Activated CD8-positive, alpha-beta memory T cell treated with anti-CD3 and anti-CD28 coated beads, Interleukin-2, amount 50 U/mL, for 24 hours (primary cell): ENCODE data around the gene PALS2.

Experiments
- DNase-seq: peaks from one replicate; pipeline ENCODE4 v3.0.0-alpha.2; 2020; ENCODE audit errors: extremely low read depth

The PALS2 gene

GRCh38 chr7:24572997-24573553, at the start of gene PALS2:
PALS2 (plus strand) TSS chr7:24573452; CDS start chr7:24623668, 50,216 bp downstream.
- no peak for DNase-seq

- no peak for DNase-seq
Observed at GRCh38 chr7:24531255-24531654, 42.0 kb upstream of the PALS2 start.

- no peak for DNase-seq
Observed at GRCh38 chr7:24536682-24537081, 36.6 kb upstream of the PALS2 start.

- DNase-seq: no peak
Observed at GRCh38 chr7:24540956-24541355, 32.3 kb upstream of the PALS2 start.

- DNase-seq: no peak
Observed at GRCh38 chr7:24545215-24545614, 28.0 kb upstream of the PALS2 start.

GRCh38 chr7:24548390-24548789, 24.9 kb upstream of the PALS2 start:
- no peak for DNase-seq

- no peak for DNase-seq
Observed at GRCh38 chr7:24549991-24550390, 23.3 kb upstream of the PALS2 start.

- no peak for DNase-seq
Observed at GRCh38 chr7:24555184-24555583, 18.1 kb upstream of the PALS2 start.

- no peak for DNase-seq
Observed at GRCh38 chr7:24555719-24556118, 17.5 kb upstream of the PALS2 start.

- no peak for DNase-seq
Observed at GRCh38 chr7:24560772-24561171, 12.5 kb upstream of the PALS2 start.

- DNase-seq: no peak
Observed at GRCh38 chr7:24566274-24566673, 7.0 kb upstream of the PALS2 start.

GRCh38 chr7:24570983-24571382, 2.3 kb upstream of the PALS2 start:
- no peak for DNase-seq

- no peak for DNase-seq
Observed at GRCh38 chr7:24572016-24572392, 1.2 kb upstream of the PALS2 start.

- no peak for DNase-seq
Observed at GRCh38 chr7:24572393-24572996, 757 bp upstream of the PALS2 start.

- DNase-seq: no peak
Observed at GRCh38 chr7:24573554-24574338, 494 bp downstream of the PALS2 start.

GRCh38 chr7:24574386-24574785, 1.1 kb downstream of the PALS2 start:
- no peak for DNase-seq

GRCh38 chr7:24574950-24575349, 1.7 kb downstream of the PALS2 start:
- DNase-seq: no peak

- DNase-seq: no peak
Observed at GRCh38 chr7:24576171-24577025, 3.1 kb downstream of the PALS2 start.

GRCh38 chr7:24578052-24578451, 4.8 kb downstream of the PALS2 start:
- DNase-seq: no peak

GRCh38 chr7:24580283-24580946, 7.2 kb downstream of the PALS2 start:
- DNase-seq: no peak

GRCh38 chr7:24582166-24582565, 8.9 kb downstream of the PALS2 start:
- no peak for DNase-seq

GRCh38 chr7:24587853-24588252, 14.6 kb downstream of the PALS2 start:
- DNase-seq: no peak
